Non-pigmented ciliary epithelial cell (primary cell): ENCODE data around the gene SEPTIN12.
"Not testable (repeated sequence)": the region's sequence is repeated elsewhere in the genome, so short reads cannot be mapped to it uniquely, and the experiment has no call there.

Experiments
- DNase-seq: peaks from one replicate; pipeline ENCODE4 v3.0.0-alpha.2; 2010; ENCODE audit warnings: low read depth

Gene SEPTIN12

DNA sequence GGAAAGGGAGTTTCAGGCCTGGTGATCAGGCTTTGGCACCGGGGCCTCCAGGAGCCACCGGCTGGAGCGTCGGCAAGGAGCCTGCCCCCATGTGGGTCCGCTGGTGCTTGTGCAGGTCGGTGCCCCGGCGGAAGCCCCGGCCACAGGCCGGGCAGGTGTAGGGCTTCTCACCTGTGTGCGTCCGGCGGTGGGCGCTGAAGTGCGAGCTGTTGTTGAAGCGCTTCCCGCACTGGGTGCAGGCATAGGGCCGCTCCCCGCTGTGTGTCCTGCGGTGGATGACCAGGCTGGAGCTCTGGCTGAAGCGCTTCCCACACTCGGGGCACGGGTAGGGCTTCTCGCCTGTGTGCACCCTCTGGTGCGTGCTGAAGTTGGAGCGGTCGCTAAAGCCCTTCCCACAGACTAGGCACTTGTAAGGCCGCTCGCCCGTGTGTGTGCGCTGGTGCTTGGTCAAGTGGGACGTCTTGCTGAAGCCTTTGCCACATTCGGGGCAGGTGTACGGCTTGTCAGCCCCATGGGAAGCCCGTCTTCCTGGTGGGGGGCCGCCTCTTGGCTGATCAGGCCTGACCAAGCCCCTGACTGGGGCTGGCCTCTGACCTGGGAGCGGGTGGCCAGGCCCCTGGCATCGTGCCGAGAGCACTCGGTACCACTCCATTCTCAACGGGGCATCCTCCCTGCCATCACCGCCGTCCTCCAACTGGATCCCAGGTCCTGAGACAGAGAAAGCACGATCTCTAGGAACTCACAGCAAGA is 35.6 kb downstream of the SEPTIN12 start:
- no peak for DNase-seq

DNA sequence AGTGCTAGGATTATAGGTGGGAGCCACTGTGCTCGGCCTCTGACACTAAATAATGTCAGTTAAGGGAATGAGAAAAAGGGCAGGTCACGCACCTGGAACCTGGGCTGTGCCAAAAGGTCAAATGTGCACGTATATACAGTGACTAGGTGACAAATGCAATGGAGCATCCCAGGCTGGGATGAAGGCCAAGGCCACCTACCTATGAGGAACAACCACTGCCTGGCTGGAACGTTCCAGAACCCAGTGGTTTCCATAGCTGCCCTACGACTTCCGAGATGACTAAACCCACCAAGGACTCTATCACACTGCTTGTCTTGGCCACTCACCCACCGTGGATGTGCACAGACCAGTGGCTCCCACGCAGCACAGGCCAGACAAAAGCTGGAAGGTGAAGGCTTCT is 37.2 kb downstream of the SEPTIN12 start:
- no peak for DNase-seq

DNA sequence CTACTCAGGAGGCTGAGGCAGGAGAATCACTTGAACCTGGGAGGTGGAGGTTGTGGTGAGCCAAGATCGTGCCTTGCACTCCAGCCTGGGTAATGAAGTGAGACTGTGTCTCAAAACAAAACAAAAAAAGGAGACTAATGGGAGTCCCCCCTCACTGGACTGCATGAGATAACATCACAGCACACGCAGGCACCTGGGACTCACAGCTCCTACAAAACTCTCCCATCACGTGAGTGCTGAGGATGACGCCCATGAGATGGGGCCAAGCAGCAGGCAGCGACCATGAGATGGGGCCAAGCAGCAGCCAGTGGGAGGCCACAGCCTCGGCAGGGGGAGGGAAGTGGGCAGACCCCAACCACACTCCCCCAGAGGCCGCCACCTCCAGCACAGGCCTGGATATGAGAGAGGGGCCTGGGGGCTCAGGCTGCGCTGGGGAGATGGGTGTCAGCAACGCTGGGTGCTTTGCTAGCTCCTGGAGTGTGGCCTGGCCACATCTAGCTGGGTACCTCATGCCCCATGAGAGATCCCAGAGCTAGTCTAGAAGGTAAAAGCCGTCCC is 38.4 kb downstream of the SEPTIN12 start:
- no peak for DNase-seq

DNA sequence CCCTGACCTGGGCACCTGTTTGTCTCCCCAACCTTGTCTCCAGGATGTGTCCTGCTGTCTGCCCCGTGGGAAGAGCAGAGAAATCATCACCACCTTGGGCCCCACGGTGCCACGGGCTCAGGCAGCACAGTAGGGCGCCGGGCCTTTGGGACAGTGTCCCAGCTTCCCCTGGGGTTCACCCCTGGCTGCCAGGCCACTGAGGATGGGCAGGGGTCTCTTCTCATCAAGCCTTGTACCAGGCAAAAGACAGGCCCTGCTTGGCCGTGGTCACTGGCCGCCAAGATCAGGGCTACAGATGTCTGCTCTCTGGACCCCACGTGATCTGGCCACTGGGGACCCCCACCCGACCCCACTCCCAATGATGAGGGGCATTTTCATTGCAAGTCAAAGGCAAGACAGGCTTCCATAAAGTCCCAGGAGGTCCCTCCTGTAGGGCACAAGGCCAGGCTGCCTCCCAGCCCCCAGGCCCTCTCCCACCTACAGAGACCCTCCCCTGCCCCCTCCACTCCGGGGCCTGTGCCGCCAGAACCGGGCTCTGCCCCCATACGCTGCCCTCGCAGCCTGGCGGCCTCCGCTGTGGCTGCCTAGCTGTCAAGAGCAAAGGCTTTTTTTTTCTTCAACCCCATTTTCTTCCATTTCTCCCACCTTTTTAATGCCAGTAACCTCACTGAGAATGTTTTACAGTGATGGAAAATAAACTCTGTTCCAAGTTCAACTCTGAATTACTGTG is 39.3 kb downstream of the SEPTIN12 start:
- DNase-seq, result no peak

DNA sequence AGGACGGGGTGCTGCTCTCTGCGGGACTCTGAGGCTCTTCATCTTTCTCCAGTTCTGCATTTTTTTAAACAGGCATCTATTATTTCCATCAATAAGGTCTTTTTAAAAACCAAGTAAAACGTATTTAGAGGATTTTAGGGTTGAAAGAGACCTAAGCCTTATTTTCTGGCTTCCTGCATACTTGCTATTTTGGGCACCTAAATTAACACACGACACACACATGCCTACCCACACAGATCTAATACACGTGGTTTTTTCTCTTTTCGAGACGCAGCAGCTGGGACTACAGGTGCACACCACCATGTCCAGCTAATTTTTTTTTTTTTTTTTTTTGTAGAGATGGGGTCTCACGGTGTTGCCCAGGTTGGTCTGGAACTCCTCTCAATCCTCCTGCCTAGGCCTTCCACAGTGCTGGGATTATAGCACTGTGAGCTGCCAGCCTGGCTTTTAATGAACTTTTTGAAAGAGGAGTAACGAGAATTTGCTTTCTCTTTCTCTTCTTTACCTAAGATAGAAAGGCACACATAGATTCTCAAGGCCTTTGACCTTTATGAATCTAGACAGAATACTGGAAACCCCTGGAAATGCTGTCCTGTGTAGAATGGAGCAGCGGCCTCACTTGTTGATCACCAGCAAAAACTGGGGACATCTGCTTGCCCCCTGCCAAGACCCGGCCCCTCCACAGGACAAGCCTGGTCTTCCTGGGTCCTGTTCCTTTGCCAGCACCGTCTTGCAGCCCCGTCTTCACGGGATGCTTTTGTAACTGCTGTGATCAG is 40.1 kb downstream of the SEPTIN12 start:
- no peak for DNase-seq

DNA sequence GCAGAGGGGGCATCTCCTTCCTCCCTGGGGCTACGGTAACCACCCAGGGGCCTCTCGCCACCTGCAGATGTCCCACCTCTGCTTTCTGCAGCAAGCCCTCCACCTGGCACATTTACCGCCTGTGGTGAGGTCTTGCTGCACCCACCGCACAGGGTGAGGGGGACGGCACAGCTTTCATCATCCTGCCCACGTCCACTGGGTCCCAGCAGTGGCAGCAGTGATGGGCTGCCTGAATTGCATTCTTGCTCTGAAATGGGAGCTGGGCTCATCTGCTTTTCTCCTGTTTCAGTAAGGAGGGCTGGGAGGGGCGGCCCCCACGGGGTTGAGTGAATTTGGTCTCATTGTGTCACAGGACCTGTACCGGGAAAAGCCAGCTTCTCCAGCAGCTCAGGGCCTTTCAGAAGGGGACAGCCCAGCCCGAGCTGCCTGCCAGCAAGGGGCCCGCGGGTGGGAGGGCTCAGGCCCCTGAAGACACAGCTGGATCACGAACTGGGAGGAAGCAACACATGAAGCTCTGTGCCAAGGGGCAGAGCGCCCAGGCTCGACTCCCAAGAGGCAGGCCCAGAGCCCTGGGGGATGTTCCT is 41.1 kb downstream of the SEPTIN12 start:
- no peak for DNase-seq

DNA sequence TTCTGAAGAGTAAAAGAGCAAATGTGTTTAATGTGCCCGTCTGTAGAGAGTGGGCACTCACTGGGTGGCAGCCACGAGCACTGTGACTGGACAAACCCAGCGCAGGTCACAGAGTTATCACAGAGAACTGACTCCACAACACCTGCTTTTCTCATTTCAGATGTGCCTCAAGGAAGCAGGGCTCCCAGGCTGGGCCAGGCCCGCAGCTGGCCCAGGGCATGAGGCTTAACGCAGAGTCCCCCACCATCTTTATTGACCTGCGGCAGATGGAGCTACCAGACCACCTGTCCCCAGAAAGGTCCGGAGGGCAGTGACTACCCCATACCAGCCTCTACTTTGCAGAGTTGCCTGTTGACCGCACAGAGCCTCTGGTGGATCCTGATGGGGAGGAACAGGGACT is 41.9 kb downstream of the SEPTIN12 start:
- no peak for DNase-seq

DNA sequence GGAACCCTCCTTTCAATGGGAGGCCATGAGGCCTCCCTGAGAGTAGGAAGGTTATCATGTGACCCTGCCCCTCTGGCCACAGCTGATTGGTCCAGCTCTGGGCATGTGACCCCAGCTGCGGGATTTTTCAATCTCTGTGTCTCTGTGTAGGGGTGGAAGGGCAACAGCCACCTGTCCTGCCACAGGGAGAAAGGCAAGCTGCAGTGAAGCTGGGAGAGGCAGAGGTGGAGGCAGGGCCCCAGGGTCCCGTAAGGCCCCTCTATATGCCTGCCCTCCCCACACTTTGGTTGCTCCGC is 42.9 kb downstream of the SEPTIN12 start:
- DNase-seq, result no peak

DNA sequence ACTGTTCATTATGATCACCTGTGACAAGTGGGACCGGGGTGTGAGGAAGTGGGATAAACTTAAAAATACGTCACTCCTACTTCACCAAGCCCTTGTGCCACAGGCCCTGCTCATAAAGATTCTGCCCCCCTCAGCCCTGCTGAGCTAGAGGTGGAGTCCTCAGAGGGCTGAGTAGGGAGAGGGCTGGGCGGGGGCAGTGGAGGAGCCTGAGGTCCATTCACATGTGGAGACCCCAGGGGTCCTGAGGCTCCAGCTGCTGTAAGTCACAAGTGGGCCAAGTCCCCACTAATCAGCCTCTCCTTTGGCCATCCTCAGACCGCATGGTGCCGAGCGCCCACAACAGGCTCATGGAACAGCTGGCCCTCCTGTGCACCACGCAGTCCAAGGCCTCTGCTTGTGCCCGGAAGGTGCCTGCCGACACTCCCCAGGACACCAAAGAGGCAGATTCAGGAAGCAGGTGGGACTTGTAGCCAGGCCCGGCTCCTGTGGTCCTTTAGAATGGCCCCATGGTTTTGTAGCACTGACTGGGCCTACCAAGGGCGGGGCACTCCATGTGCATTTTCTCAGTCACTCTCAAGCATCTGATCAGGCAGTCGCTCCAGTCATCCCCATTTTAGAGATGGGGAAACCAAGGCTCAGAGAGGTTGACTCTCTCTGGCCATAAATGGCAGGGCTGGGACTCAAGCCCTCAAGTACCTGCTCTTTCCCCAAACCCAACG is 43.4 kb downstream of the SEPTIN12 start:
- DNase-seq, result no peak

DNA sequence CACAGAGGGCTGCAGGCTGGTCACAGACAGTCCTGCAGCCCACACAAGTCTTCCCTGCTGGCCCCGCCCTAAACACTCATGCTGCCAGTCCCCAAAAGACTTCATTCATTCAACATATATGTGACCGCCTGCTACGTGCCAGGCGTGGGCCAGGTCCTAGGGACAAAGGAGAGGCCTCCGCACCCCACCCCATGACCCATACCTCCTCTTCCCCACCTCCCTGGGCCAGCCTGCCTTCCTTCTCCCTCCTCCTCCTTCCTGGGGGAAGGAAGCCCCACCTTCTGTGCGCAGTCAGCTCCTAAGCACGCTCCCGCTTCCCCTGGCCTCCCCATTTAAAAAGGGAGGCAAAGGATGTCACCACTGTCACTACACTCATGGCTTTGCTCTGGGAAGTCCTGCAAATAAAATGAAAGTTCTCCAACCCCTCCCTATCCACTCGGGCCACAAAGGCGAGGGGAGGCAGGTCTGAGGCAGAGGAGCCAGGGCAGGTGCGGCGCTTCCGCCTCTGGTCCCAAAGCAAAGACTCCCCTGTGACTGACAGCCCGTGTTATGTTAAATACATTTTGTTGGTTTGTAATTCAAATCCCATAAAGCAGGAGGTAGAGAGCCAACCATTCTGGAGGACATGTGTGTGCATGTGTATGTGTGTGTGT is 44.8 kb downstream of the SEPTIN12 start:
- DNase-seq, result no peak

DNA sequence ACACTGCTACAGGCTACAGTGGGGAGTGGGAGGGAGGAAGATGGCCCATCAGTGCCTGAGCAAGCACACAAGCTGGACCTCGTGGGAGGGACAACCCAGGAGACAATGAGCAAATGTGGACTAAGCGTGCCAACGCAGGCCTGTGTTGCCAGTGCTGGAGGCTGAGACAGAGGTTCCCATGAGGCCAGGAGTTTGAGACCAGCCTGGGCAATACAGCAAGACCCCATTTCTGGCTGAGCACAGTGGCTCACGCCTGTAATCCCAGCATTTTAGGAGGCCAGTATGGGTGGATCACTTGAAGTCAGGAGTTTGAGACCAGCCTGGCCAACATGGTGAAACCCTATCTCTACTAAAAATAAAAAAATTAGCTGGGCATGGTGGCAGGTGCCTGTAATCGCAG is 49.8 kb downstream of the SEPTIN12 start:
- not testable (repeated sequence) for DNase-seq

DNA sequence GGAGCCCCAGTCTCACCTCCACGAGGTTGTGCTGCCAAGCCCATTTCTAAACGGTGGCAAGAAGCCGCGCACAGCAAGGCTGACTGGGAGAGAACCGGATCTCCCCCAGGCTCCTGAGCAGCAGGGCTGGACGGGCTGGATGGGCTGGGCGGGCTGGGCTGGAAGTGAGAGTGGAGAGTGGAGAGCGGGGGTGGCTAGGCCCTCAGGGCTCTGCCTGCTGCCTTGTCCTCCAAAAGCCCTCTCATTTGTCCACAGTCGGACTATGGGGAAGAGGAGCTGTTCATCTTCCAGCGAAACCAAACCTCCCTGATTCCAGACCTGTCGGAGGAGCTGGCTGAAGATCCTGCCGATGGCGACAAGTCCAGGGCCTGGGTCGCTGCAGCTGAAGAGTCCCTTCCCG is 50.6 kb downstream of the SEPTIN12 start:
- no peak for DNase-seq

DNA sequence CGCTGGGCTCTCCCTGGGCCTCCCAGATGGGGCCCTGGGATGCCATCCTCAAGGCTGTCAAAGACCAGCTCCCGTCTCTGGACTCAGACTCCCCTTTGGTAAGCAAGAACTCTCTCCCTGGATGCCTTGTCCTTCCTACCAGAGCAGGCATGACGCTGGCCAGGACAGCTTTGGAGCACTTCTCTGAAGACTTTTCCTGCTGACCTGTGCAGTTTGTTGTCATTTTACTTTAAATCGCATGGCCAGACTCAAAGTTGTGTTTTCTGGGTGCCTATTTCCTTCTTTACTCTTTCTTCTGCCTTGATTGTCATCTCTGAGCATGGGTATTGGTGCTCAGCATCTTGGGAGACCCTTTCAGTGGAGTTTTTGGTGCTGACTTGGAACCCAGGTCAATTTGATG is 51.6 kb downstream of the SEPTIN12 start:
- DNase-seq, result no peak

DNA sequence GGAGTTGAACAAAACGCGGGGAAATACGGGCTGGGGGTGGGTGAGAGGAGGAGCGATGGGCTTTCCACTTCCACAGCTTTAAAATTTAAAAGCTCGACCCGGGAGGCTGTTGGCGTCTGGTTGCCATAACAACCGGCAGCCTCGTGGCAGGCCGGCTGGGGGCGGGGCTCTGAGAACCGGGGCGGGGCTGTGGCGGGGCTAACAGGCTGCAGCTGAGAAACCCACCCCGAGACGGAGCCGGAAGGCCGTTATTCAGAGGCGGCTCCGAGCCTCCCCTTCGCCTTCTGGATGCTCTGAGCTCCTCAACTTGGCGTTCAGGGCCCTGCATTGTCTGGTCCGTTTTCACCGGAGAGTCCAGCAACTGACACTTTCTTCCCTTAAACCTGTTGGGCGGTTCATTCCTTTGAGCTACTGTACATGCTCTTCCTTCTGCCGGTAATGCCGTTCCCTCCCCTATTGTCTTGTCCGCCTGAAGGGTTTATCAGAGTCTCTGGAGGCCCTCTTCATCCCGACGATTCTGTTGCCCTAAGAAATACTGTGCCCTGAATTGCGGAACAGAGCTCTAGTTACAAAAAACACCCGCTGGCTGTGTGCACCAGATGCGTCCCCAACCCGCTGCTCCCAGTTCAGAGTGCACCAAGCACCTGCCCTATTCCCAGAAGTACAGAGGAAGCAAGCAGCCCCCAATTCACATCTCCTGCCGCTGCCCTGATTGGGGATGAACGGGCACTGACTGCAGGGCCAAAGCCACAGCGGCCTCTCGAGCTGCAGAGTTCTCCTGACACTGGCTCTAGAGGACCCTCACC is 53.2 kb downstream of the SEPTIN12 start:
- peak; percentile 9 for DNase-seq

DNA sequence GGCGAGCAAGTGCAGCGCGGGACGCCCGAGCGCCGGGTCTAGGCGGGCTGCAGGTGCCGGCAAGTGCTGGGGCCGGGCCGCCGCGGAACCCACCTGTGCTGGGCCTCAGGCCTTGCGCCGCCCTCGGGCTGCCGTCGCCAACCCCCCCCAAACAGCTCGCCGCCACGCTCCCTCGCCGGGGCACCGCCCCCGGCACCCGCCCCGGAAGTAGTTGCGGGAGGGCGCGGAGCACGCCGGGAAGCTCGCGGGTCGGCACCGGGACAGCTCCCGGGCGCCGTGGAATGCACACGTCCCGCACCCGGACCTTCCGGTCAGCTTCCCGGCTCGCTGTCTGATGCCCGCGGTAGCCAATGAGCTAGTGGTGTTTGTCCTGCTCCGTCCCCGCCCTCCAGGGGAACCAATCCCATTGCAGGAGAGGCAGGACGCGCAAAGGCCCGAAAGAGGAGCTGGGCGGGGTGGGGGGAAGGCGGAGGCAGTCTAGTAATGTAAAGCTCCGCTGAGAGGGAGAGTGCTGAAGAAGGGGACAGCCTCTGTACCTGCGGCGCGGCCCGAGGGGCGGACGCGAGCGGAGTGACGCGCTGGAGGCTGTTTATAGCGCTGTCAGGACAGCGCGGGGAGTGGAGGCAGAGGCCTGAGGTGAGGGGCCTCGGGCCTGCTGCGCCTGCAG is 53.9 kb downstream of the SEPTIN12 start, which contains the start of the genes ANKS3 and DNAAF8:
TSS of gene ANKS3 (minus strand) at position 209 of the 667 bp plus-strand sequence. CDS start 4,122 bp downstream, outside the sequence.
TSS of gene DNAAF8 (plus strand) at position 475 of the 667 bp plus-strand sequence. CDS start 1,978 bp downstream, outside the sequence.
- peak; percentile 88 for DNase-seq

DNA sequence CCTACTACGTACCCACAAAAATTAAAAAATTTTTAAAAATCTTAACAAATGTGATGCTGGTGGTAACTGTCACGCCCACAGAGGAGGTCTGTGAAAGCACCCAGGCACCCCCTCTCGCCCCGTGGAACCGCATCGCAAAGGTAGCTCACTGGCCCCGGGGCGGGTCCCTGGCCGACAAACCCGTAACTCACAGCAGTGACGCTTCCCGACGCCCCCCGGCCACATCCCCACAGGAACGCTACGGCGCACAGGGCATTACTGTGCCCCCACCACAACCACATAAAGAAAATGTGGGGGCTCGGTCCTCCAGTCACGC is 54.4 kb downstream of the SEPTIN12 start:
- no peak for DNase-seq

DNA sequence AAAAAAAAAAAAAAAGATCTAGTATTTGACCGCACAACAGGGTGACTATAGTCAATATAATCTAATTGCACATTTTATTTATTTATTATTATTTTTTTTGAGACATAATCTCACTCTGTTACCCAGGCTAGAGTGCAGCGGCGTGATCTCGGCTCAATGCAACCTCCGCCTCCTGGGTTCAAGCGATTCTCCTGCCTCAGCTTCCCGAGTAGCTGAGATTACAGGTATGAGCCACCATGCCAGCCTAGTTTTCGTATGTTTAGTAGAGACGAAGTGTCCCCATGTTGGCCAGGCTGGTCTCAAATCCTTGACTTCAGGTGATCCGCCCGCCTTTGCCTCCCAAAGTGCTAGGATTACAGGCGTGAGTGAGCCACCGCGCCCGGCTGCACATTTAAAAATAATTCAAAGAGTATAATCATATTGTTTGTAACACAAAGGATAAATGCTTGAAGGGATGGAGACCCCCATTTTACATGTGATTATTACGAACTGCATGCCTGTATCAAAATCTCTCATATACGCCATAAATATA is 54.9 kb downstream of the SEPTIN12 start:
- no peak for DNase-seq

DNA sequence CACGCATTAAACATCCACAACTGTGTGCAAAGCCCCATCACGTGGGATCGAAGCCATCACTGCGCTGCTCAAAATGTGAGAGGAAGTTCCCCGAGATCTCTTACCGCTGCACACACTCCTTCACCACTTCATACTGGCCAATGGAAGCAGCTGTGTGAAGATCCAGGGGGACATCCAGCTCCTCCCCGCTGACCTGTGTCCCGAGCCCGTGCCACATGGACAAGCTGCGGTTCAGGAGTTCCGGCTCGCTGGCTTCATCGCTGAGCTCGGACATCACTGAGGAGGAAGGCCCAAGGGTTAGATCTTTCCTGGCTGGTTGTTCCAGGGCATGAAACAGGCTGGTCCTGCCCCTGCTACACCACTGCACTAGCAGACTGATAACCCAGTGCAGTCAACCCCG is 58.3 kb downstream of the SEPTIN12 start:
- no peak for DNase-seq

DNA sequence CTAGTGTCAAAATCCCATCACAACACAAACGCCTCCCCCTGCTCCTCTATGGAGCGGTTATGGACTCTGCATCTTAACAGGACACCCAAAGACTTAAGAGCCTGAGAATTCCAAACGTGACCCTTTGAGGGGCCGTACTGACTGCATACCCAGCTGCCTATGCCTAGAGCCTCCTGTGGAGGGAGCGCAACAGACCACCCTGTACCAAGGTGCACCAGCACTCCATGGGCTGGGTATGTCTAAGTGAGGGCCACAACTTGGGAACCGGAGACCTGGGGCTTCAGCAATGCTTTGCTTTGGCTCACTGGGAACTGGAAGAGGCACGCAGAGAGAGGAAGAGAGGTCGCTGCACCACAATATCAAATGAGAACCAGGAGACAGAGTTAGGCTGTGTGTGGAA is 59.5 kb downstream of the SEPTIN12 start:
- DNase-seq, result no peak
